Neuronal stem cell (in vitro differentiated cells): ENCODE data around the gene ADCY6.

Source experiments
- DNase-seq: peaks from one replicate; pipeline ENCODE4 v3.0.0-alpha.2; 2013; ENCODE audit warnings: low spot score
- H2AFZ ChIP-seq: one replicate; pipeline ENCODE4 v1.6.1; 2013; ENCODE audit warnings: mild to moderate bottlenecking, low read length, inconsistent platforms
- H2AK5ac ChIP-seq: 2 replicates; pipeline ENCODE4 v1.6.1; 2013; ENCODE audit warnings: low read depth, mild to moderate bottlenecking, inconsistent platforms, low read length, moderate library complexity, mixed read lengths
- H2BK120ac ChIP-seq: 2 replicates; pipeline ENCODE4 v1.6.1; 2013; ENCODE audit warnings: low read depth, mild to moderate bottlenecking, inconsistent platforms, low read length, moderate library complexity, mixed read lengths
- H2BK12ac ChIP-seq: one replicate; pipeline ENCODE4 v1.6.1; 2013; ENCODE audit warnings: low read length, inconsistent platforms
- H2BK15ac ChIP-seq: 2 replicates; pipeline ENCODE4 v1.6.1; 2013; ENCODE audit warnings: mild to moderate bottlenecking, low read length, inconsistent platforms, mixed read lengths
- H2BK5ac ChIP-seq: one replicate; pipeline ENCODE4 v1.6.1; 2013; ENCODE audit warnings: inconsistent platforms, mild to moderate bottlenecking, low read length, moderate library complexity
- H3K14ac ChIP-seq: one replicate; pipeline ENCODE4 v1.6.1; 2013; ENCODE audit warnings: low read length, inconsistent platforms
- H3K18ac ChIP-seq: 2 replicates; pipeline ENCODE4 v1.6.1; 2013; ENCODE audit warnings: low read length, inconsistent platforms
- H3K23ac ChIP-seq: 2 replicates; pipeline ENCODE4 v1.6.1; 2013; ENCODE audit warnings: low read depth, mild to moderate bottlenecking, mixed read lengths, low read length, inconsistent platforms; ENCODE audit not compliant: poor library complexity
- H3K27ac ChIP-seq: replicated peaks from 3 replicates; pipeline ENCODE4 v1.5.1; 2013; ENCODE audit warnings: low read length, inconsistent platforms
- H3K27me3 ChIP-seq, 3 experiments: 2 replicates each; pipeline ENCODE4 v1.6.1; 2013; ENCODE audit warnings: low read length in 3 of 3, mild to moderate bottlenecking in 2 of 3, inconsistent platforms in 1 of 3, low read depth in 1 of 3, mixed read lengths in 1 of 3, moderate library complexity in 1 of 3; ENCODE audit not compliant: control insufficient read depth in 3 of 3, insufficient read depth in 3 of 3
- H3K36me3 ChIP-seq, 2 donors: replicated peaks in 1 of 2; 2 replicates each; pipeline ENCODE4 v1.6.1; 2013; ENCODE audit warnings: low read length in 2 of 2; ENCODE audit not compliant: control insufficient read depth in 2 of 2, insufficient read depth in 2 of 2
- H3K4ac ChIP-seq: 2 replicates; pipeline ENCODE4 v1.6.1; 2013; ENCODE audit warnings: inconsistent platforms, mild to moderate bottlenecking, low read length, moderate library complexity
- H3K4me1 ChIP-seq, 2 donors: 1 replicate in 1 of 2; 2 replicates in 1 of 2; pipeline ENCODE4 v1.6.1; 2013; ENCODE audit warnings: low read length in 2 of 2, low read depth in 1 of 2; ENCODE audit not compliant: control insufficient read depth in 2 of 2, insufficient read depth in 1 of 2
- H3K4me2 ChIP-seq: one replicate; pipeline ENCODE4 v1.6.1; 2013; ENCODE audit warnings: mild to moderate bottlenecking, low read length, inconsistent platforms; ENCODE audit not compliant: insufficient read depth, poor library complexity, severe bottlenecking
- H3K4me3 ChIP-seq, 2 donors: 2 replicates each; pipeline ENCODE4 v1.5.1; 2013; ENCODE audit warnings: low read length in 2 of 2, mild to moderate bottlenecking in 2 of 2, inconsistent platforms in 1 of 2, moderate library complexity in 1 of 2
- H3K79me1 ChIP-seq: one replicate; pipeline ENCODE4 v1.6.1; 2013; ENCODE audit warnings: low read depth, mild to moderate bottlenecking, inconsistent platforms, low read length, moderate library complexity
- H3K9ac ChIP-seq: one replicate; pipeline ENCODE4 v1.6.1; 2013; ENCODE audit warnings: mild to moderate bottlenecking, low read depth, low read length, inconsistent platforms; ENCODE audit not compliant: poor library complexity
- H3K9me3 ChIP-seq, 2 donors: replicated peaks in 1 of 2; 2 replicates each; pipeline versions ENCODE3 to v1.6.1; 2013; ENCODE audit warnings: low read length in 2 of 2, mild to moderate bottlenecking in 2 of 2, inconsistent platforms in 1 of 2, low read depth in 1 of 2, mixed read lengths in 1 of 2, moderate library complexity in 1 of 2; ENCODE audit not compliant: control insufficient read depth in 2 of 2, insufficient read depth in 1 of 2
- H4K8ac ChIP-seq: one replicate; pipeline ENCODE4 v1.6.1; 2013; ENCODE audit warnings: low read depth, mild to moderate bottlenecking, inconsistent platforms, low read length, moderate library complexity
- H4K91ac ChIP-seq: one replicate; pipeline ENCODE4 v1.6.1; 2013; ENCODE audit warnings: low read length, low read depth, mild to moderate bottlenecking, inconsistent platforms; ENCODE audit not compliant: poor library complexity
- WGBS, 2 donors: extraction: QIAGEN DNeasy Blood & Tissue Kit; methylation state at CpG; one replicate each; pipeline ENCODE4 v1.1.7; 2013; ENCODE audit warnings: missing lambda C conversion rate in 2 of 2, mixed read lengths in 1 of 2; ENCODE audit not compliant: insufficient read length in 2 of 2, insufficient replicate concordance in 1 of 2; ENCODE audit errors: extremely low coverage in 2 of 2; 5-methylcytosine and 5-hydroxymethylcytosine counted together

Gene ADCY6

DNA sequence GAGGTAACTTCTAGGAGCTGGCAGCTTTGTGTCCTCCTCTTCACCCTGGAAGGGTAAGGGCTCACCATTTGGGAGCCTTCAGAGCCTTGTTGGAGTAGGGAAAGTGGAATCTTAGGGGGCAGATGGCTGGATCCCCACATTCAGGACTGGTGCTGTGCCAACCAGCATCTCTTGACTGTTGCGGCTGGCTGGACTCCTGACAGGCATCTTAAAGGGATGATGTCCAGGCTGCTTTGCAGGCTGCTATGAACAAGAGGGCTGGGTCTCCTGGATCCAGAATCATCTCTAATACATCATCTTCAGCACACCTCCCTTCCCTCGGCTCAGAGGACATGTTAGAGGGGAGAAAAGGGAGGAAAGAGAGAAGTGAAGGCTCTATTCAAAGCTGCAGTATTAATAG, 33.8 kb upstream of the ADCY6 start:
- no peak overlapping the region for H3K27ac ChIP-seq
- no peak overlapping the region for H2BK5ac ChIP-seq
- H3K23ac ChIP-seq: no peak overlapping the region
- H3K18ac ChIP-seq: no peak overlapping the region
- no peaks in the 10 kb centered on the region for H3K27me3 ChIP-seq
- no peaks in the 10 kb centered on the region for H3K9me3 ChIP-seq
- H2AK5ac ChIP-seq: no peak overlapping the region
- peaks cover 5 to 16% of the 10 kb centered on the region in 2 donors for H3K4me1 ChIP-seq
- H2BK15ac ChIP-seq: no peak overlapping the region
- no peak overlapping the region for H3K9ac ChIP-seq
- no peak overlapping the region for H3K4me2 ChIP-seq
- no peak overlapping the region for H4K91ac ChIP-seq
- no peak overlapping the region for H2BK120ac ChIP-seq
- peaks cover 30 to 57% of the 10 kb centered on the region in 2 donors for H3K36me3 ChIP-seq
- no peak overlapping the region for H3K4me3 ChIP-seq
- no peak overlapping the region for H3K14ac ChIP-seq
- peaks cover 2% of the 10 kb centered on the region for H3K79me1 ChIP-seq
- no CpG with 5 or more reads among the region's 2 CpGs for WGBS, 2 donors
- no peak overlapping the region for H4K8ac ChIP-seq
- no peak overlapping the region for H2AFZ ChIP-seq
- no peak overlapping the region for H3K4ac ChIP-seq
- no peak for DNase-seq
- H2BK12ac ChIP-seq: no peak overlapping the region

DNA sequence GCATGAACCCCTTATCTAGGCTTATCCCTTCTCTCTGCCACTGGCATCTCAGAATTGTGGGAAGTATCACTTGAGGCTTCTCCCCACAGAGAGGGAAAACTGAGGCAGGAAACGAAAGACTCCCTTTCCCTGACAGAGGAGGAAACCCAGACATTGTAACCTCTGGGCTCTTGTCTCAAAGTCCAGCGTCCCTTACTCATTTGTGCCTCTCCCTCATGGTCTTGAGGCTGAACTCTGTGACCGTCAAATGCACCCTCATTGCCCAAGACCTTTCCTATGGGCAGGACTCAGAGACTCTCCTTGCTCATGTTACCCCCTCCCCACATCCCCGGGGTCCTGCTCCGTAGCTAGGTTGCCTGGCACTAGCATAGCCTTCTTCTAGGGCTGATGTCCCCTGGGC, 33.2 kb upstream of the ADCY6 start:
- no CpG with 5 or more reads among the region's 5 CpGs for WGBS, 2 donors
- Histone ChIP-seq H3K14ac (no peak overlapping the region), H2BK12ac (no peak overlapping the region), H3K9me3 (no peaks in the 10 kb centered on the region), H3K23ac (no peak overlapping the region), H4K91ac (no peak overlapping the region), H3K36me3 (peaks cover 25 to 51% of the 10 kb centered on the region in 2 donors), H3K4ac (no peak overlapping the region), H2BK15ac (no peak overlapping the region), H4K8ac (no peak overlapping the region), H2BK120ac (no peak overlapping the region), H3K79me1 (peaks cover 2% of the 10 kb centered on the region), H2AK5ac (no peak overlapping the region), H3K9ac (no peak overlapping the region), H3K18ac (no peak overlapping the region), H3K4me2 (no peak overlapping the region), H2AFZ (no peak overlapping the region), H3K27me3 (peaks cover 0 to 5% (median 0%) of the 10 kb centered on the region in 3 experiments), H3K27ac (no peak overlapping the region), H2BK5ac (no peak overlapping the region), H3K4me3 (no peak overlapping the region), H3K4me1 (peaks cover 11 to 20% of the 10 kb centered on the region in 2 donors)
- no peak for DNase-seq

DNA sequence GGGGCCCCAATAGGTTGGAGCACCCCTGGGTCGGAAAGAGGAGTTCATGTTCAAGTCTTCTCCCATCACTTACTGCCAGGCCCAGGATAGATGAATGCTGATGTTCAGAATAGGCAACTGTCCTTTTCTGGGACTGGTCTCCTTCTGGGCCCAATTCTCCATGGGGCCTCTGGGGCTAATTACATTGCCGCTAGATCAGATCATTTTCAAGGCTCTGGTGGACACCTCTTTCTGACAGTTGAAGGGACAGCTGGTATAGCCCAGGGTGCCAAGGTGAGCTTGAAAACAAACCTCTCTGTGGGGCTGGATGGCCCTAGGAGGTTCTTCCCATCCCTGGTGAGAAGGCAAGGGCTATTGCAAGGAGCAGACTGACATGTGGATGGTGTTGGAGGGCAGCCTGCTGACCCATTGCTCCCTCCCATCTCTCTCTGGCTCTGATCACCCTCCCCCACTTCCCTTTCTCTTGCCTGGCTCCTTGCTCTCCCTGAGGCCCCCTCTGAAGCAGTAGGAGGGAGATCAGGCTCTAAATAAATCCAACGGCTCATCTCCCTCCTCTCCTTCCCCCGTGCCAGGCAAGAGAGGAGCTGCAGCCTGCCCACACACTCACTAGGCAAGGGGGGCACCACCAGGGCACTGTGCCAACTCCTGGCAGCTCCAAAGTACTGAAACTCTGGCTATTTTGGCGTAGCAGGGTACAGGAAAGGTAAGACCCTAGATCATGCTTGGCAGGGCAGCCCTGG, 31.3 kb upstream of the ADCY6 start:
- no peak overlapping the region for H4K91ac ChIP-seq
- H2BK12ac ChIP-seq: no peak overlapping the region
- no peak overlapping the region for H3K4me2 ChIP-seq
- no CpG with 5 or more reads among the region's 5 CpGs for WGBS, 2 donors
- H4K8ac ChIP-seq: no peak overlapping the region
- H3K27ac ChIP-seq: no peak overlapping the region
- H2AFZ ChIP-seq: no peak overlapping the region
- peaks cover 2% of the 10 kb centered on the region for H3K79me1 ChIP-seq
- H2AK5ac ChIP-seq: peak overlapping the region; percentile 81
- no peak overlapping the region for H3K4ac ChIP-seq
- H3K14ac ChIP-seq: no peak overlapping the region
- H3K9ac ChIP-seq: no peak overlapping the region
- H3K4me3 ChIP-seq: no peak overlapping the region
- H3K9me3 ChIP-seq: no peaks in the 10 kb centered on the region
- H3K27me3 ChIP-seq: peaks cover 0 to 12% (median 0%) of the 10 kb centered on the region in 3 experiments
- no peak overlapping the region for H2BK120ac ChIP-seq
- peaks cover 11 to 34% of the 10 kb centered on the region in 2 donors for H3K36me3 ChIP-seq
- H3K4me1 ChIP-seq: peaks cover 22 to 32% of the 10 kb centered on the region in 2 donors
- DNase-seq: no peak
- no peak overlapping the region for H2BK5ac ChIP-seq
- H2BK15ac ChIP-seq: no peak overlapping the region
- peak overlapping the region; percentile 17 for H3K23ac ChIP-seq
- no peak overlapping the region for H3K18ac ChIP-seq

DNA sequence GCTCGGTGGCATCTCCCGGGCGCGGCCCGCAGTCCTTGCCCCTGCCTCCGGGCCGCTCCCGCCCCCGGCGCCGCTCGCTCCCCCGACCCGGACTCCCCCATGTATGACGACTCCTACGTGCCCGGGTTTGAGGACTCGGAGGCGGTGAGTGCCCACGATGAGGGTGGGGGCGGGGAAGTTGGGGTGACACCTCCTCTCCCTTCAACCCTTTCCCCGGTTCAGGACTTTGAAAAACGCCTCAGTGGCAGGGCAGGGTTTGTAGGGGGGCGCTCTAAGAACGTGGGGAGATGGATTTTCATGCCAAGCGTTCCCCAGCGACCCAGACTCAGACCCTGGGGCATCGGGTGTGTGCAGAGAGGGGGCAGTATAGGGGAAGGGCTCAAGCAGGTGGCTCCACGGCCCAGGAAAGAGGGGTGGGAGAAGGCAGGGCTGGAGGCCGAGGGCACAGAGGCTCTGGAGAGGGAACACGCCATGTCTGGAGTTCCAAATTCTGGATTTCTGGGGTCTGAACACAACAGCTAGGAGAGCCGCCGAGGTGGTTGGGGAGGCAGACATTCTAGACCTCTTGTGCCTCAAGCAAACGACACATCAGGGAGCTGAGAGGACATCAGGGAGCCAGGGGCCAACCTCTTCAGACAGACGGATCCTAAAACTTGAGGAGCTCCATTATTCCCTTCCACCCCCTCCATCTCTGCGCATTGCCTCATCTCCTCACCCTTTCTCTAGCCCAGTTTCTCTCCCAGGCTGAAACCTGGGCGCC, 30.1 kb upstream of the ADCY6 start:
- no CpG with 5 or more reads among the region's 37 CpGs for WGBS, 2 donors
- DNase-seq: no peak

More for the DNA sequence above, 30.1 kb upstream of the ADCY6 start:
- Histone ChIP-seq H2AK5ac (peak overlapping the region; percentile 23), H3K9me3 (no peaks in the 10 kb centered on the region), H4K91ac (no peak overlapping the region), H2BK15ac (no peak overlapping the region), H3K4me2 (peak overlapping the region; percentile 84), H3K23ac (peak overlapping the region; percentile 61), H2BK120ac (no peak overlapping the region), H4K8ac (no peak overlapping the region), H3K18ac (peak overlapping the region; percentile 94), H2BK12ac (no peak overlapping the region), H2AFZ (peak overlapping the region; percentile 97), H3K27ac (no peak overlapping the region), H3K4ac (no peak overlapping the region), H3K36me3 (peaks cover 3 to 22% of the 10 kb centered on the region in 2 donors), H3K27me3 (peaks cover 0 to 12% (median 0%) of the 10 kb centered on the region in 3 experiments), H3K4me3 (peak overlapping the region; percentile 65 to 85), H3K14ac (no peak overlapping the region), H2BK5ac (peak overlapping the region; percentile 94), H3K4me1 (peaks cover 27 to 33% of the 10 kb centered on the region in 2 donors), H3K79me1 (peaks cover 2% of the 10 kb centered on the region), H3K9ac (peak overlapping the region; percentile 73)
